A549 (cell line): ENCODE measurements around the gene AFDN.

Experiments
- CTCF ChIP-seq: fragments of >200 bp; sonication (Bioruptor Twin); formaldehyde crosslinking; IDR thresholded peaks from 3 replicates; pipeline ENCODE4 v1.5.1; 2016
- EHF ChIP-seq: fragments of 250-450 bp; sonication (Bioruptor Pico); IDR thresholded peaks from 2 replicates; pipeline ENCODE4 v1.5.0; 2020; ENCODE audit warnings: mild to moderate bottlenecking
- ELK1 ChIP-seq: fragments of 150-350 bp; IDR thresholded peaks from 2 replicates; pipeline ENCODE4 v1.6.1; 2014; ENCODE audit warnings: low read depth, mild to moderate bottlenecking, low read length
- FOXS1 ChIP-seq: fragments of 250-450 bp; sonication (Bioruptor Pico); IDR thresholded peaks from 2 replicates; pipeline ENCODE4 v1.5.0; 2020; ENCODE audit warnings: mild to moderate bottlenecking, moderate library complexity
- MAX ChIP-seq: IDR thresholded peaks from 2 replicates; pipeline ENCODE4 v1.6.1; 2012
- POLR2A ChIP-seq: IDR thresholded peaks from 2 replicates; pipeline ENCODE4 v1.6.1; 2012; ENCODE audit warnings: mild to moderate bottlenecking, low read length
- USF2 ChIP-seq: fragments of 450-650 bp; IDR thresholded peaks from 2 replicates; pipeline ENCODE4 v1.6.1; 2014; ENCODE audit warnings: antibody characterized with exemption

GRCh38 chr6:167972193-167972592 lies 145.5 kb downstream of the AFDN start:
- no peak for TF ChIP-seq CTCF
- no peak for TF ChIP-seq MAX
- no peak for TF ChIP-seq FOXS1 (CRISPR knock-in tag)
- TF ChIP-seq ELK1, result no peak
- TF ChIP-seq POLR2A, result no peak
- no peak for TF ChIP-seq USF2
- TF ChIP-seq EHF (CRISPR knock-in tag), result no peak
